ENCODE measurements around the gene CSRP2. TPM values are rescaled to one million over a fixed set of nuclear protein-coding genes. Genes with fewer than 3 reads are reported as not detected.

The CSRP2 gene
- total RNA-seq, 2 donors from 2014 or later = 22.5 to 25.0 TPM

Other genes starting within 250 kb of the CSRP2 start
- gene ZDHHC17, start 114.9 kb downstream of the CSRP2 start, total RNA-seq = 10 to 100 TPM; 32.8 to 37.5 TPM
- under 1 TPM; 0.09 to 0.24 TPM for gene E2F7, start 186.6 kb upstream of the CSRP2 start, total RNA-seq

All from posterior vena cava (tissue), 2 donors.